ENCODE measurements around the gene NR4A3. TPM values are rescaled to one million over a fixed set of nuclear protein-coding genes. Genes with fewer than 3 reads are reported as not detected.

The NR4A3 gene
- total and polyA plus RNA-seq, 2 experiments from 2014 or later, result 0.10 to 0.17 TPM

DNA sequence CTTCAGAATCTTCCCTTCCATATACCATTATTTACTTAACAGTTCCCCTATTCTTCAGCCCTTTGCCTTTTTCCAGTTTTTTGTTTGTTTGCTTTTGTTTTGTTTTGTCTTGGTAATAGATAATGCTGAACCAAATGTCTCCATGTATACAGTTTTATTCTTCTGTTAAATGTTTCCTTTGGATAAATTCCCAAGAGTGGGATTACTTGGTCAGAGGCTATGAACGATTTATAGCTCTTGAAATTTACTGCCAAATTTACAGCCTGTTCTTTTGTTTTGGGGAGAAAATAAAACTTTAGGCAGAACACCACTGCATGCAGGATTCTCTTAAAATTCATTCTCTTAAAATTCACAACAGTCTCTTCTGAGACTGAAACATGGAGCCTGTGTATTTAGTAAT is 38.6 kb downstream of the NR4A3 start:
- Histone ChIP-seq H3F3A (replicated peaks; ENCODE audit: low read depth) (no peaks in the 10 kb centered on the region), H3K4me1 (ENCODE audit: insufficient read depth) (0 out of 2 replicates have a peak, but pooled peaks cover 7% of the 10 kb centered on the region), H3K9me2 (ENCODE audit: insufficient read depth) (no peaks in the 10 kb centered on the region), H3K36me3 (ENCODE audit: insufficient read depth) (no peaks in the 10 kb centered on the region), H3K27me3 (ENCODE audit: insufficient read depth) (no peaks in the 10 kb centered on the region), H3K4me3 (no peak overlapping the region), H4K20me1 (replicated peaks; ENCODE audit: insufficient read depth) (no peaks in the 10 kb centered on the region), H3K4me2 (no peak overlapping the region), H3K27ac (ENCODE audit: low read depth) (no peak overlapping the region), H2AFZ (no peak overlapping the region), H3K79me2 (replicated peaks; ENCODE audit: insufficient read depth) (no peaks in the 10 kb centered on the region)
- no peak overlapping the region for H3K4me3 Mint-ChIP-seq
- H3K4me1 Mint-ChIP-seq, result peaks cover 22% of the 10 kb centered on the region
- H3K27me3 Mint-ChIP-seq (ENCODE audit: insufficient read depth, low read depth, poor library complexity), result no peaks in the 10 kb centered on the region
- no peak overlapping the region for H3K27ac Mint-ChIP-seq
- no peak for TF ChIP-seq EZH2 (IDR thresholded peaks at IDR 0.05; ENCODE audit: low read depth, unreplicated experiment)
- no peaks in the 10 kb centered on the region for H3K36me3 Mint-ChIP-seq (ENCODE audit: low read depth)
- ATAC-seq (no peak), DNase-seq (ENCODE audit: low spot score) (no peak)
- no peaks in the 10 kb centered on the region for H3K9me3 Mint-ChIP-seq

DNA sequence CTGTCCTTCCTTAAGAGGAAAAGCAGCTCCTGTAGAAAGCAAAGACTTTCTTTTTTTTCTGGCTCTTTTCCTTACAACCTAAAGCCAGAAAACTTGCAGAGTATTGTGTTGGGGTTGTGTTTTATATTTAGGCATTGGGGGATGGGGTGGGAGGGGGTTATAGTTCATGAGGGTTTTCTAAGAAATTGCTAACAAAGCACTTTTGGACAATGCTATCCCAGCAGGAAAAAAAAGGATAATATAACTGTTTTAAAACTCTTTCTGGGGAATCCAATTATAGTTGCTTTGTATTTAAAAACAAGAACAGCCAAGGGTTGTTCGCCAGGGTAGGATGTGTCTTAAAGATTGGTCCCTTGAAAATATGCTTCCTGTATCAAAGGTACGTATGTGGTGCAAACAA is 42.3 kb downstream of the NR4A3 start:
- Histone ChIP-seq H3K36me3 (ENCODE audit: insufficient read depth) (no peaks in the 10 kb centered on the region), H3K4me1 (ENCODE audit: insufficient read depth) (0 out of 2 replicates have a peak, but pooled peaks cover 7% of the 10 kb centered on the region), H3K4me3 (no peak overlapping the region), H2AFZ (no peak overlapping the region), H3F3A (replicated peaks; ENCODE audit: low read depth) (no peaks in the 10 kb centered on the region), H3K27ac (ENCODE audit: low read depth) (no peak overlapping the region), H3K9me2 (ENCODE audit: insufficient read depth) (0 out of 2 replicates have a peak, but pooled peaks cover 3% of the 10 kb centered on the region), H3K4me2 (no peak overlapping the region), H4K20me1 (replicated peaks; ENCODE audit: insufficient read depth) (no peaks in the 10 kb centered on the region), H3K27me3 (ENCODE audit: insufficient read depth) (no peaks in the 10 kb centered on the region), H3K79me2 (replicated peaks; ENCODE audit: insufficient read depth) (no peaks in the 10 kb centered on the region)
- DNase-seq (ENCODE audit: low spot score) (no peak), ATAC-seq (no peak)
- H3K4me3 Mint-ChIP-seq, result no peak overlapping the region
- no peaks in the 10 kb centered on the region for H3K36me3 Mint-ChIP-seq (ENCODE audit: low read depth)
- no peak overlapping the region for H3K27ac Mint-ChIP-seq
- H3K27me3 Mint-ChIP-seq (ENCODE audit: insufficient read depth, low read depth, poor library complexity), result peaks cover 3% of the 10 kb centered on the region
- peaks cover 26% of the 10 kb centered on the region for H3K4me1 Mint-ChIP-seq
- H3K9me3 Mint-ChIP-seq, result no peaks in the 10 kb centered on the region
- TF ChIP-seq ZNF114 (CRISPR knock-in tag; IDR thresholded peaks at IDR 0.05) (no peak), POLR2AphosphoS5 (IDR thresholded peaks at IDR 0.05; ENCODE audit: low read depth) (no peak), NANOG (IDR thresholded peaks at IDR 0.05; ENCODE audit: borderline replicate concordance) (no peak), ZNF331 (CRISPR knock-in tag; IDR thresholded peaks at IDR 0.05; ENCODE audit: low read depth) (no peak), CREB1 (CRISPR knock-in tag; IDR thresholded peaks at IDR 0.05; ENCODE audit: low read depth) (no peak)
- TF ChIP-seq, protein P1, sequence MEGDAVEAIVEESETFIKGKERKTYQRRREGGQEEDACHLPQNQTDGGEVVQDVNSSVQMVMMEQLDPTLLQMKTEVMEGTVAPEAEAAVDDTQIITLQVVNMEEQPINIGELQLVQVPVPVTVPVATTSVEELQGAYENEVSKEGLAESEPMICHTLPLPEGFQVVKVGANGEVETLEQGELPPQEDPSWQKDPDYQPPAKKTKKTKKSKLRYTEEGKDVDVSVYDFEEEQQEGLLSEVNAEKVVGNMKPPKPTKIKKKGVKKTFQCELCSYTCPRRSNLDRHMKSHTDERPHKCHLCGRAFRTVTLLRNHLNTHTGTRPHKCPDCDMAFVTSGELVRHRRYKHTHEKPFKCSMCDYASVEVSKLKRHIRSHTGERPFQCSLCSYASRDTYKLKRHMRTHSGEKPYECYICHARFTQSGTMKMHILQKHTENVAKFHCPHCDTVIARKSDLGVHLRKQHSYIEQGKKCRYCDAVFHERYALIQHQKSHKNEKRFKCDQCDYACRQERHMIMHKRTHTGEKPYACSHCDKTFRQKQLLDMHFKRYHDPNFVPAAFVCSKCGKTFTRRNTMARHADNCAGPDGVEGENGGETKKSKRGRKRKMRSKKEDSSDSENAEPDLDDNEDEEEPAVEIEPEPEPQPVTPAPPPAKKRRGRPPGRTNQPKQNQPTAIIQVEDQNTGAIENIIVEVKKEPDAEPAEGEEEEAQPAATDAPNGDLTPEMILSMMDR (conservative IDR thresholded peaks at IDR 0.05; ENCODE audit: low read depth in 2 of 2), result no peak
- TF ChIP-seq, protein P2, sequence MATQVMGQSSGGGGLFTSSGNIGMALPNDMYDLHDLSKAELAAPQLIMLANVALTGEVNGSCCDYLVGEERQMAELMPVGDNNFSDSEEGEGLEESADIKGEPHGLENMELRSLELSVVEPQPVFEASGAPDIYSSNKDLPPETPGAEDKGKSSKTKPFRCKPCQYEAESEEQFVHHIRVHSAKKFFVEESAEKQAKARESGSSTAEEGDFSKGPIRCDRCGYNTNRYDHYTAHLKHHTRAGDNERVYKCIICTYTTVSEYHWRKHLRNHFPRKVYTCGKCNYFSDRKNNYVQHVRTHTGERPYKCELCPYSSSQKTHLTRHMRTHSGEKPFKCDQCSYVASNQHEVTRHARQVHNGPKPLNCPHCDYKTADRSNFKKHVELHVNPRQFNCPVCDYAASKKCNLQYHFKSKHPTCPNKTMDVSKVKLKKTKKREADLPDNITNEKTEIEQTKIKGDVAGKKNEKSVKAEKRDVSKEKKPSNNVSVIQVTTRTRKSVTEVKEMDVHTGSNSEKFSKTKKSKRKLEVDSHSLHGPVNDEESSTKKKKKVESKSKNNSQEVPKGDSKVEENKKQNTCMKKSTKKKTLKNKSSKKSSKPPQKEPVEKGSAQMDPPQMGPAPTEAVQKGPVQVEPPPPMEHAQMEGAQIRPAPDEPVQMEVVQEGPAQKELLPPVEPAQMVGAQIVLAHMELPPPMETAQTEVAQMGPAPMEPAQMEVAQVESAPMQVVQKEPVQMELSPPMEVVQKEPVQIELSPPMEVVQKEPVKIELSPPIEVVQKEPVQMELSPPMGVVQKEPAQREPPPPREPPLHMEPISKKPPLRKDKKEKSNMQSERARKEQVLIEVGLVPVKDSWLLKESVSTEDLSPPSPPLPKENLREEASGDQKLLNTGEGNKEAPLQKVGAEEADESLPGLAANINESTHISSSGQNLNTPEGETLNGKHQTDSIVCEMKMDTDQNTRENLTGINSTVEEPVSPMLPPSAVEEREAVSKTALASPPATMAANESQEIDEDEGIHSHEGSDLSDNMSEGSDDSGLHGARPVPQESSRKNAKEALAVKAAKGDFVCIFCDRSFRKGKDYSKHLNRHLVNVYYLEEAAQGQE (IDR thresholded peaks at IDR 0.05; ENCODE audit: unreplicated experiment), result no peak
- TF ChIP-seq, protein P3, sequence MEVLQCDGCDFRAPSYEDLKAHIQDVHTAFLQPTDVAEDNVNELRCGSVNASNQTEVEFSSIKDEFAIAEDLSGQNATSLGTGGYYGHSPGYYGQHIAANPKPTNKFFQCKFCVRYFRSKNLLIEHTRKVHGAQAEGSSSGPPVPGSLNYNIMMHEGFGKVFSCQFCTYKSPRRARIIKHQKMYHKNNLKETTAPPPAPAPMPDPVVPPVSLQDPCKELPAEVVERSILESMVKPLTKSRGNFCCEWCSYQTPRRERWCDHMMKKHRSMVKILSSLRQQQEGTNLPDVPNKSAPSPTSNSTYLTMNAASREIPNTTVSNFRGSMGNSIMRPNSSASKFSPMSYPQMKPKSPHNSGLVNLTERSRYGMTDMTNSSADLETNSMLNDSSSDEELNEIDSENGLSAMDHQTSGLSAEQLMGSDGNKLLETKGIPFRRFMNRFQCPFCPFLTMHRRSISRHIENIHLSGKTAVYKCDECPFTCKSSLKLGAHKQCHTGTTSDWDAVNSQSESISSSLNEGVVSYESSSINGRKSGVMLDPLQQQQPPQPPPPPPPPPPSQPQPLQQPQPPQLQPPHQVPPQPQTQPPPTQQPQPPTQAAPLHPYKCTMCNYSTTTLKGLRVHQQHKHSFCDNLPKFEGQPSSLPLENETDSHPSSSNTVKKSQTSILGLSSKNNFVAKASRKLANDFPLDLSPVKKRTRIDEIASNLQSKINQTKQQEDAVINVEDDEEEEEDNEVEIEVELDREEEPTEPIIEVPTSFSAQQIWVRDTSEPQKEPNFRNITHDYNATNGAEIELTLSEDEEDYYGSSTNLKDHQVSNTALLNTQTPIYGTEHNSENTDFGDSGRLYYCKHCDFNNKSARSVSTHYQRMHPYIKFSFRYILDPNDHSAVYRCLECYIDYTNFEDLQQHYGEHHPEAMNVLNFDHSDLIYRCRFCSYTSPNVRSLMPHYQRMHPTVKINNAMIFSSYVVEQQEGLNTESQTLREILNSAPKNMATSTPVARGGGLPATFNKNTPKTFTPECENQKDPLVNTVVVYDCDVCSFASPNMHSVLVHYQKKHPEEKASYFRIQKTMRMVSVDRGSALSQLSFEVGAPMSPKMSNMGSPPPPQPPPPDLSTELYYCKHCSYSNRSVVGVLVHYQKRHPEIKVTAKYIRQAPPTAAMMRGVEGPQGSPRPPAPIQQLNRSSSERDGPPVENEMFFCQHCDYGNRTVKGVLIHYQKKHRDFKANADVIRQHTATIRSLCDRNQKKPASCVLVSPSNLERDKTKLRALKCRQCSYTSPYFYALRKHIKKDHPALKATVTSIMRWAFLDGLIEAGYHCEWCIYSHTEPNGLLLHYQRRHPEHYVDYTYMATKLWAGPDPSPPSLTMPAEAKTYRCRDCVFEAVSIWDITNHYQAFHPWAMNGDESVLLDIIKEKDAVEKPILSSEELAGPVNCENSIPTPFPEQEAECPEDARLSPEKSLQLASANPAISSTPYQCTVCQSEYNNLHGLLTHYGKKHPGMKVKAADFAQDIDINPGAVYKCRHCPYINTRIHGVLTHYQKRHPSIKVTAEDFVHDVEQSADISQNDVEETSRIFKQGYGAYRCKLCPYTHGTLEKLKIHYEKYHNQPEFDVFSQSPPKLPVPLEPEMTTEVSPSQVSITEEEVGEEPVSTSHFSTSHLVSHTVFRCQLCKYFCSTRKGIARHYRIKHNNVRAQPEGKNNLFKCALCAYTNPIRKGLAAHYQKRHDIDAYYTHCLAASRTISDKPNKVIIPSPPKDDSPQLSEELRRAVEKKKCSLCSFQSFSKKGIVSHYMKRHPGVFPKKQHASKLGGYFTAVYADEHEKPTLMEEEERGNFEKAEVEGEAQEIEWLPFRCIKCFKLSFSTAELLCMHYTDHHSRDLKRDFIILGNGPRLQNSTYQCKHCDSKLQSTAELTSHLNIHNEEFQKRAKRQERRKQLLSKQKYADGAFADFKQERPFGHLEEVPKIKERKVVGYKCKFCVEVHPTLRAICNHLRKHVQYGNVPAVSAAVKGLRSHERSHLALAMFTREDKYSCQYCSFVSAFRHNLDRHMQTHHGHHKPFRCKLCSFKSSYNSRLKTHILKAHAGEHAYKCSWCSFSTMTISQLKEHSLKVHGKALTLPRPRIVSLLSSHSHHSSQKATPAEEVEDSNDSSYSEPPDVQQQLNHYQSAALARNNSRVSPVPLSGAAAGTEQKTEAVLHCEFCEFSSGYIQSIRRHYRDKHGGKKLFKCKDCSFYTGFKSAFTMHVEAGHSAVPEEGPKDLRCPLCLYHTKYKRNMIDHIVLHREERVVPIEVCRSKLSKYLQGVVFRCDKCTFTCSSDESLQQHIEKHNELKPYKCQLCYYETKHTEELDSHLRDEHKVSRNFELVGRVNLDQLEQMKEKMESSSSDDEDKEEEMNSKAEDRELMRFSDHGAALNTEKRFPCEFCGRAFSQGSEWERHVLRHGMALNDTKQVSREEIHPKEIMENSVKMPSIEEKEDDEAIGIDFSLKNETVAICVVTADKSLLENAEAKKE (CRISPR knock-in tag; IDR thresholded peaks at IDR 0.05), result no peak
- TF ChIP-seq, protein P4, sequence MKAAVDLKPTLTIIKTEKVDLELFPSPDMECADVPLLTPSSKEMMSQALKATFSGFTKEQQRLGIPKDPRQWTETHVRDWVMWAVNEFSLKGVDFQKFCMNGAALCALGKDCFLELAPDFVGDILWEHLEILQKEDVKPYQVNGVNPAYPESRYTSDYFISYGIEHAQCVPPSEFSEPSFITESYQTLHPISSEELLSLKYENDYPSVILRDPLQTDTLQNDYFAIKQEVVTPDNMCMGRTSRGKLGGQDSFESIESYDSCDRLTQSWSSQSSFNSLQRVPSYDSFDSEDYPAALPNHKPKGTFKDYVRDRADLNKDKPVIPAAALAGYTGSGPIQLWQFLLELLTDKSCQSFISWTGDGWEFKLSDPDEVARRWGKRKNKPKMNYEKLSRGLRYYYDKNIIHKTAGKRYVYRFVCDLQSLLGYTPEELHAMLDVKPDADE (IDR thresholded peaks at IDR 0.05), result no peak

All from GM23338 (cell line).